Measurements from ENCODE around the gene FSTL4. TPM values are rescaled to one million over a fixed set of nuclear protein-coding genes. Genes with fewer than 3 reads are reported as not detected.

Gene FSTL4
- polyA plus RNA-seq, 3 donors = not detected

GRCh38 chr5:133227082-133227481, 385.3 kb downstream of the FSTL4 start:
- Mint-ChIP-seq H3K27me3 (ENCODE audit: low read depth in 3 of 3) (peaks cover 2 to 5% (median 2%) of the 10 kb centered on the region in 3 donors), H3K4me1 (peaks cover 3% of the 10 kb centered on the region), H3K27ac (no peak overlapping the region), H3K36me3 (no peaks in the 10 kb centered on the region), H3K9me3 (no peaks in the 10 kb centered on the region), H3K4me3 (no peak overlapping the region)
- Histone ChIP-seq H3K9ac (ENCODE audit: insufficient read depth, low read length, poor library complexity, severe bottlenecking) (no peak overlapping the region), H3K4me2 (replicated peaks; ENCODE audit: extremely low read depth, low read length, poor library complexity, severe bottlenecking) (no peak overlapping the region), H3K79me2 (ENCODE audit: insufficient read depth, low read length) (no peaks in the 10 kb centered on the region), H4K20me1 (ENCODE audit: insufficient read depth, low read length) (no peaks in the 10 kb centered on the region), H3K27me3 (ENCODE audit: control insufficient read depth in 2 of 2, insufficient read depth in 2 of 2, low read length in 2 of 2) (no peaks in the 10 kb centered on the region), H3K36me3 (replicated peaks in 1 of 2; ENCODE audit: control insufficient read depth in 1 of 2, insufficient read depth in 2 of 2, low read length in 2 of 2) (no peaks in the 10 kb centered on the region), H2AFZ (ENCODE audit: insufficient read depth, low read depth, low read length, poor library complexity, severe bottlenecking) (no peak overlapping the region), H3K9me3 (replicated peaks in 1 of 2; ENCODE audit: control insufficient read depth in 1 of 2, insufficient read depth in 1 of 2, low read length in 2 of 2) (no peaks in the 10 kb centered on the region), H3K4me1 (ENCODE audit: control insufficient read depth in 1 of 2, insufficient read depth in 2 of 2, low read length in 2 of 2) (no peaks in the 10 kb centered on the region), H3K27ac (ENCODE audit: low read depth in 1 of 2, low read length in 2 of 2) (no peak overlapping the region), H3K4me3 (replicated peaks in 1 of 3; ENCODE audit: low read depth in 2 of 3, low read length in 3 of 3) (no peak overlapping the region)
- no peak for TF ChIP-seq CTCF (IDR thresholded peaks at IDR 0.05)
- DNase-seq = no peak
- intact Hi-C loops (cut with micrococcal nuclease) = no loop called here
- 100% methylated on average over 2 of the region's 3 CpGs for WGBS (ENCODE audit: insufficient coverage)

GRCh38 chr5:133226186-133226585, 386.2 kb downstream of the FSTL4 start:
- Histone ChIP-seq H3K79me2 (ENCODE audit: insufficient read depth, low read length) (no peaks in the 10 kb centered on the region), H3K9ac (ENCODE audit: insufficient read depth, low read length, poor library complexity, severe bottlenecking) (no peak overlapping the region), H3K27ac (ENCODE audit: low read depth in 1 of 2, low read length in 2 of 2) (no peak overlapping the region), H3K4me1 (ENCODE audit: control insufficient read depth in 1 of 2, insufficient read depth in 2 of 2, low read length in 2 of 2) (no peaks in the 10 kb centered on the region), H3K36me3 (replicated peaks in 1 of 2; ENCODE audit: control insufficient read depth in 1 of 2, insufficient read depth in 2 of 2, low read length in 2 of 2) (no peaks in the 10 kb centered on the region), H3K4me2 (replicated peaks; ENCODE audit: extremely low read depth, low read length, poor library complexity, severe bottlenecking) (no peak overlapping the region), H3K9me3 (replicated peaks in 1 of 2; ENCODE audit: control insufficient read depth in 1 of 2, insufficient read depth in 1 of 2, low read length in 2 of 2) (no peaks in the 10 kb centered on the region), H2AFZ (ENCODE audit: insufficient read depth, low read depth, low read length, poor library complexity, severe bottlenecking) (no peak overlapping the region), H4K20me1 (ENCODE audit: insufficient read depth, low read length) (no peaks in the 10 kb centered on the region), H3K4me3 (replicated peaks in 1 of 3; ENCODE audit: low read depth in 2 of 3, low read length in 3 of 3) (no peak overlapping the region), H3K27me3 (ENCODE audit: control insufficient read depth in 2 of 2, insufficient read depth in 2 of 2, low read length in 2 of 2) (no peaks in the 10 kb centered on the region)
- Mint-ChIP-seq H3K4me1 (no peaks in the 10 kb centered on the region), H3K27me3 (ENCODE audit: low read depth in 3 of 3) (peaks cover 2 to 5% (median 2%) of the 10 kb centered on the region in 3 donors), H3K9me3 (no peaks in the 10 kb centered on the region), H3K36me3 (no peaks in the 10 kb centered on the region), H3K27ac (no peak overlapping the region), H3K4me3 (no peak overlapping the region)
- no peak for DNase-seq
- TF ChIP-seq CTCF (IDR thresholded peaks at IDR 0.05) = no peak
- intact Hi-C loops (cut with micrococcal nuclease) = no loop called here
- WGBS (ENCODE audit: insufficient coverage) = no CpG with 5 or more reads among the region's 1 CpG

Measured in CD14-positive monocyte (primary cell).